Measurements from ENCODE around the gene CCDC167. TPM values are rescaled to one million over a fixed set of nuclear protein-coding genes. Genes with fewer than 3 reads are reported as not detected.

The CCDC167 gene
- total RNA-seq, 1 donor from 2014 or later, result 73.1 TPM

GRCh38 chr6:37477191-37477590, 22.5 kb downstream of the CCDC167 start:
- no peak for DNase-seq (ENCODE audit: low read depth, low spot score)
- Mint-ChIP-seq H3K4me1 (peaks cover 22% of the 10 kb centered on the region), H3K9me3 (no peaks in the 10 kb centered on the region), H3K27me3 (ENCODE audit: low read depth) (no peaks in the 10 kb centered on the region), H3K4me3 (no peak overlapping the region), H3K27ac (ENCODE audit: unreplicated experiment) (no peak overlapping the region), H3K36me3 (ENCODE audit: low read depth) (peaks cover 6% of the 10 kb centered on the region)
- TF ChIP-seq, protein P1, sequence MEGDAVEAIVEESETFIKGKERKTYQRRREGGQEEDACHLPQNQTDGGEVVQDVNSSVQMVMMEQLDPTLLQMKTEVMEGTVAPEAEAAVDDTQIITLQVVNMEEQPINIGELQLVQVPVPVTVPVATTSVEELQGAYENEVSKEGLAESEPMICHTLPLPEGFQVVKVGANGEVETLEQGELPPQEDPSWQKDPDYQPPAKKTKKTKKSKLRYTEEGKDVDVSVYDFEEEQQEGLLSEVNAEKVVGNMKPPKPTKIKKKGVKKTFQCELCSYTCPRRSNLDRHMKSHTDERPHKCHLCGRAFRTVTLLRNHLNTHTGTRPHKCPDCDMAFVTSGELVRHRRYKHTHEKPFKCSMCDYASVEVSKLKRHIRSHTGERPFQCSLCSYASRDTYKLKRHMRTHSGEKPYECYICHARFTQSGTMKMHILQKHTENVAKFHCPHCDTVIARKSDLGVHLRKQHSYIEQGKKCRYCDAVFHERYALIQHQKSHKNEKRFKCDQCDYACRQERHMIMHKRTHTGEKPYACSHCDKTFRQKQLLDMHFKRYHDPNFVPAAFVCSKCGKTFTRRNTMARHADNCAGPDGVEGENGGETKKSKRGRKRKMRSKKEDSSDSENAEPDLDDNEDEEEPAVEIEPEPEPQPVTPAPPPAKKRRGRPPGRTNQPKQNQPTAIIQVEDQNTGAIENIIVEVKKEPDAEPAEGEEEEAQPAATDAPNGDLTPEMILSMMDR (conservative IDR thresholded peaks at IDR 0.05), result no peak

GRCh38 chr6:37474316-37474715, 25.4 kb downstream of the CCDC167 start:
- no peak for DNase-seq (ENCODE audit: low read depth, low spot score)
- Mint-ChIP-seq H3K4me1 (peaks cover 4% of the 10 kb centered on the region), H3K36me3 (ENCODE audit: low read depth) (peaks cover 17% of the 10 kb centered on the region), H3K9me3 (no peaks in the 10 kb centered on the region), H3K27ac (ENCODE audit: unreplicated experiment) (no peak overlapping the region), H3K27me3 (ENCODE audit: low read depth) (no peaks in the 10 kb centered on the region), H3K4me3 (no peak overlapping the region)
- TF ChIP-seq, protein P1 (conservative IDR thresholded peaks at IDR 0.05), result no peak

DNA sequence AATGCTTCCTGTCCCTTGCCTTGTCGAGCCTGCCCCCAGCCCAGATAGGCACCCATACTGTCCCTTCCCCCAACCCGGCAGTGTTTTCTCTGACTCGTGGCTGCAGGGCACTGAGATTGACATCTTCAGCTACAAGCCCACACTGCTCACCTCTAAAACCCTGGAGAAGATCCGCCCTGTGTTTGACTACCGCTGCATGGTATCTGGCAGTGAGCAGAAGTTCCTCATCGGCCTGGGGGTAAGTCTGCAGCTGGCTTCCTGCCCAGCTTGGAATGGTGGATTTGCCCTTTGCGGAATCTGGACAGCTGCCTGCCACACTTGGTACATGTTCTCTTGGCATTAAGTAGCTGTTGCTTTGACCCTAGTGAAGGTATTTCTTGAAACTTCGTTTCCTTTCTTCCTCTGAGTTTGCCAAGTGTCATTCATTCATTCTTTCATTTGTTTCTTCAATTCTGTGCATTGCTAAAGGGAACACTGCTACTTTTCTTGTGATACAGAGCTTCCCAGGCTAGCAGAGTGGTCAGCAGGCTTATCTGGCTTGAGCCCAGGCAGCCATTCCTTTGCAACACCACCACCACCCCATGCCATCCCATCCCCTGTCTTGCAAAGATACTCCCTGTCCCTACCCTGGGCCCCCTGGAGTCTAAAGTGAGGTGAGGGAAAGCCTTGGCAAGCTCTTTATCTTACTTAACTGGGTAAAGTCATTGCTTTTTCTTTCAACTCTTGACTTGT, 26.2 kb downstream of the CCDC167 start:
- Mint-ChIP-seq H3K27me3 (ENCODE audit: low read depth) (no peaks in the 10 kb centered on the region), H3K9me3 (no peaks in the 10 kb centered on the region), H3K4me1 (peaks cover 4% of the 10 kb centered on the region), H3K27ac (ENCODE audit: unreplicated experiment) (no peak overlapping the region), H3K36me3 (ENCODE audit: low read depth) (peaks cover 17% of the 10 kb centered on the region), H3K4me3 (no peak overlapping the region)
- TF ChIP-seq, protein P1 (conservative IDR thresholded peaks at IDR 0.05), result no peak
- no peak for DNase-seq (ENCODE audit: low read depth, low spot score)

DNA sequence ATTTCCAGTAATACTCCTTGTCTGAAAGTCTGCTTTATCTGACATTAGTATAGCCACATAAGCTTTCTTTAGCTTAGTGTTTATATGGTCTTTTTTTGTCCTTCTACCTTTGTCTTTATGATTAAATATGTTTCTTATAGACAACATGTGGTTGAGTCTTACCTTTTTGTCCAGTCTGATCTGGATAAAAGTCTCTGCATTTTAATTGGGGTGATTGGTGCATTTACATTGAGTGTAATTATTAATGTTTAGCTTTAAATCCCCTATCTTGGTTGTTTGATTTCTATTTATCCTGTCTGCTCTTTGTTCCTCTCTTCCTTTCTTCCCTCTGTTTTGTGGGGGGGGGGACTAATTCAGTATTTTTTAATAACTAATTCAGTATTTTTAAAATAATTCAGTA, 32.0 kb downstream of the CCDC167 start:
- H3K9me3 Mint-ChIP-seq, result peaks cover 4% of the 10 kb centered on the region
- no peaks in the 10 kb centered on the region for H3K27me3 Mint-ChIP-seq (ENCODE audit: low read depth)
- TF ChIP-seq, protein P1 (conservative IDR thresholded peaks at IDR 0.05), result no peak
- no peaks in the 10 kb centered on the region for H3K4me1 Mint-ChIP-seq
- no peak overlapping the region for H3K27ac Mint-ChIP-seq (ENCODE audit: unreplicated experiment)
- H3K4me3 Mint-ChIP-seq, result no peak overlapping the region
- DNase-seq (ENCODE audit: low read depth, low spot score), result no peak
- H3K36me3 Mint-ChIP-seq (ENCODE audit: low read depth), result peaks cover 36% of the 10 kb centered on the region

DNA sequence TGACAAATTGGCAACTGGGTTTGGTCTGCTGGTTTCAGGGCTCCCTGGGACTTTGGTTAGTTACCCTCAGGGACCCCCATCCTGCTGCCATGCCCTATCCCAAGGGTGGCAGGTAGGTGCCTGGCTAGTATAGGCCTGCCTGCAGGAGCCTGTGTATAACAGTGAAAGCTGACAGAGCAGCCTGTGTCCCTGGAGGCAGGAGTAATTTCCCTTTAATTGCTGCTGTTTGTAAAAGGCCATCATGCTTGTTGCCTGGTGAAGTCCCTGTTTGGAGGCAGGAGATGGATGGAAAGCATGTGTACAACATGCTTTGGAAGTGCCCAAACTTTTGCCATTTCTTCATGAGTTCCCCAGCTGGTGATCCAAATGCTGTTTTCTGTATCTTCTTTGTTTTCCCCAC, 36.6 kb downstream of the CCDC167 start:
- TF ChIP-seq, protein P1 (conservative IDR thresholded peaks at IDR 0.05), result no peak

More for the DNA sequence above, 36.6 kb downstream of the CCDC167 start:
- H3K36me3 Mint-ChIP-seq (ENCODE audit: low read depth), result peaks cover 29% of the 10 kb centered on the region
- no peak for DNase-seq (ENCODE audit: low read depth, low spot score)
- no peaks in the 10 kb centered on the region for H3K27me3 Mint-ChIP-seq (ENCODE audit: low read depth)
- no peak overlapping the region for H3K4me3 Mint-ChIP-seq
- H3K9me3 Mint-ChIP-seq, result peaks cover 4% of the 10 kb centered on the region
- H3K4me1 Mint-ChIP-seq, result no peaks in the 10 kb centered on the region
- H3K27ac Mint-ChIP-seq (ENCODE audit: unreplicated experiment), result no peak overlapping the region
